GM10248 (cell line): ENCODE data around the gene PRR23B.

ENCODE experiments used
- CTCF ChIA-PET: fragments of 300-600 bp; sonication (Branson Sonifier 250); formaldehyde crosslinking; extraction: SDS; loops from one replicate; lab custom pipeline; 2021; ENCODE audit warnings: antibody characterized with exemption; lab: Yijun Ruan, JAX
- POLR2A ChIA-PET: fragments of 350-650 bp; sonication (Branson Sonifier 250); formaldehyde crosslinking; extraction: SDS; loops from one replicate; lab custom pipeline; 2020; ENCODE audit warnings: antibody characterized with exemption; lab: Yijun Ruan, JAX
- DNase-seq: peaks from one replicate; pipeline ENCODE4 v3.0.0; 2012; ENCODE audit errors: extremely low spot score
- CTCF ChIP-seq: IDR thresholded peaks from 2 replicates; pipeline ENCODE4 v1.5.1; 2012; ENCODE audit warnings: mild to moderate bottlenecking, low read depth; ENCODE audit errors: extremely low read depth, missing control alignments, control extremely low read depth

Gene PRR23B

GRCh38 chr3:138975351-138975750, 45.4 kb downstream of the PRR23B start:
- DNase-seq = no peak
- POLR2A ChIA-PET = no interaction called here
- CTCF ChIA-PET = no interaction called here
- TF ChIP-seq CTCF = no peak

DNA sequence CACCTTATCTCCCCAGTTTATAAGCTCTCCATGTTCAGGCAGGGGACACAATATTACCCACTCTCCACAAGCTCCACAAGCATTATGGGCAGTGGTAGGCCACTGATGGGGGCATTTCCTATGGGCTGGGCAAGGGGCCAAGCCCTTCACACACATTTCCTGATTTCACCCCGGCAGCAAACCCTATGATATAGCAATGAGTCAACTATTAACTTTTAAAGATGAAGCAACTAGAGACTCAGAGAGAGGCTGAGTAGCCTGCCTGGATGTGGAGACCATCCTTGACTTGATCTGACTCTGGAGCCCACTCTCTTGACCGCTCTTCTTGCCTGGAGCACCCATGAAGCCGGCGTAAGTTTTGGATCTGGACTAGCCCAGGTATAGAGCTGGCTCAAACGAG, 46.3 kb downstream of the PRR23B start:
- TF ChIP-seq CTCF = no peak
- ChIA-PET CTCF (no interaction called here), POLR2A (no interaction called here)
- no peak for DNase-seq

- no peak for TF ChIP-seq CTCF
- ChIA-PET CTCF (interaction anchor here (0.7 kb wide), 1 partner anchor 57 kb away, joined by 4 read pairs; no protein-coding TSS in a partner anchor), POLR2A (no interaction called here)
- no peak for DNase-seq
Measured at GRCh38 chr3:138972941-138973340, 47.8 kb downstream of the PRR23B start.

GRCh38 chr3:138971766-138972320, 48.9 kb downstream of the PRR23B start:
- DNase-seq = no peak
- POLR2A ChIA-PET = no interaction called here
- CTCF ChIA-PET = interaction anchor here (1.1 to 1.6 kb wide), 2 partner anchors 56 to 339 kb away, joined by 3 read pairs; no protein-coding TSS in a partner anchor
- TF ChIP-seq CTCF = no peak
